Stomach (tissue), 4 donors: Measurements from ENCODE around the gene ATOH7.

Experiments
- CTCF ChIP-seq, 7 experiments: fragments of 450-650 bp in 4 of 7; fragments of 200-600 bp in 3 of 7; sonication (generic) in 3 of 7; IDR thresholded peaks; one replicate each; pipeline ENCODE4 v1.5.1; 2016 to 2019; ENCODE audit warnings: antibody characterized with exemption in 7 of 7, control low read depth in 2 of 7, mild to moderate bottlenecking in 1 of 7
- POLR2A ChIP-seq, 4 donors: fragments of 450-650 bp; IDR thresholded peaks; one replicate each; pipeline ENCODE4 v1.6.1; 2016; ENCODE audit warnings: antibody characterized with exemption in 4 of 4, control low read depth in 2 of 4, mild to moderate bottlenecking in 1 of 4, moderate library complexity in 1 of 4

- TF ChIP-seq CTCF (IDR thresholded peaks at IDR 0.05) (no peak), POLR2A (IDR thresholded peaks at IDR 0.05) (no peak)
Measured at GRCh38 chr10:68211669-68212068, 20.2 kb downstream of the ATOH7 start.
